Neural crest cell (in vitro differentiated cells): Measurements from ENCODE around the gene RERE. TPM values are rescaled to one million over a fixed set of nuclear protein-coding genes. Genes with fewer than 3 reads are reported as not detected.

Source experiments
- DNase-seq: peaks from one replicate; pipeline ENCODE4 v3.0.0; 2021; ENCODE audit warnings: low read depth, mixed read lengths, low spot score
- H3K27ac Mint-ChIP-seq: one replicate; pipeline ENCODE4 v1.8.0; 2021; ENCODE audit warnings: mild to moderate bottlenecking, mixed read lengths; ENCODE audit not compliant: unreplicated experiment
- H3K27me3 Mint-ChIP-seq: 2 replicates; pipeline ENCODE4 v1.8.0; 2021; ENCODE audit warnings: low read depth, mild to moderate bottlenecking, mixed read lengths
- H3K36me3 Mint-ChIP-seq: 2 replicates; pipeline ENCODE4 v1.8.0; 2021; ENCODE audit warnings: low read depth, mild to moderate bottlenecking, mixed read lengths
- H3K4me1 Mint-ChIP-seq: 2 replicates; pipeline ENCODE4 v1.8.0; 2021; ENCODE audit warnings: mixed read lengths
- H3K4me3 Mint-ChIP-seq: one replicate; pipeline ENCODE4 v1.8.0; 2021; ENCODE audit warnings: mild to moderate bottlenecking, mixed read lengths
- H3K9me3 Mint-ChIP-seq: 2 replicates; pipeline ENCODE4 v1.8.0; 2021; ENCODE audit warnings: mixed read lengths
- total RNA-seq: library from RNA; stranded (reverse); gene quantifications from 2 replicates; pipeline ENCODE4 v1.2.1, GENCODE V29; 2021
- TF ChIP-seq, protein P1 (sequence below): fragments of 200-600 bp; sonication (generic); conservative IDR thresholded peaks from 2 replicates; pipeline ENCODE4 v1.5.0; 2021; ENCODE audit warnings: antibody characterized with exemption, mild to moderate bottlenecking

The RERE gene
- total RNA-seq, 1 donor from 2014 or later = 122 TPM

GRCh38 chr1:8321612-8322011 is 495.8 kb downstream of the RERE start:
- H3K27ac Mint-ChIP-seq = no peak overlapping the region
- H3K4me1 Mint-ChIP-seq = peaks cover 8% of the 10 kb centered on the region
- no peak overlapping the region for H3K4me3 Mint-ChIP-seq
- TF ChIP-seq, protein P1, sequence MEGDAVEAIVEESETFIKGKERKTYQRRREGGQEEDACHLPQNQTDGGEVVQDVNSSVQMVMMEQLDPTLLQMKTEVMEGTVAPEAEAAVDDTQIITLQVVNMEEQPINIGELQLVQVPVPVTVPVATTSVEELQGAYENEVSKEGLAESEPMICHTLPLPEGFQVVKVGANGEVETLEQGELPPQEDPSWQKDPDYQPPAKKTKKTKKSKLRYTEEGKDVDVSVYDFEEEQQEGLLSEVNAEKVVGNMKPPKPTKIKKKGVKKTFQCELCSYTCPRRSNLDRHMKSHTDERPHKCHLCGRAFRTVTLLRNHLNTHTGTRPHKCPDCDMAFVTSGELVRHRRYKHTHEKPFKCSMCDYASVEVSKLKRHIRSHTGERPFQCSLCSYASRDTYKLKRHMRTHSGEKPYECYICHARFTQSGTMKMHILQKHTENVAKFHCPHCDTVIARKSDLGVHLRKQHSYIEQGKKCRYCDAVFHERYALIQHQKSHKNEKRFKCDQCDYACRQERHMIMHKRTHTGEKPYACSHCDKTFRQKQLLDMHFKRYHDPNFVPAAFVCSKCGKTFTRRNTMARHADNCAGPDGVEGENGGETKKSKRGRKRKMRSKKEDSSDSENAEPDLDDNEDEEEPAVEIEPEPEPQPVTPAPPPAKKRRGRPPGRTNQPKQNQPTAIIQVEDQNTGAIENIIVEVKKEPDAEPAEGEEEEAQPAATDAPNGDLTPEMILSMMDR = no peak
- no peaks in the 10 kb centered on the region for H3K9me3 Mint-ChIP-seq
- peaks cover 23% of the 10 kb centered on the region for H3K27me3 Mint-ChIP-seq
- no peak for DNase-seq
- no peaks in the 10 kb centered on the region for H3K36me3 Mint-ChIP-seq

GRCh38 chr1:8318436-8318835 is 499.0 kb downstream of the RERE start:
- H3K9me3 Mint-ChIP-seq = no peaks in the 10 kb centered on the region
- peak overlapping the region; percentile 80 for H3K4me3 Mint-ChIP-seq
- peaks cover 39% of the 10 kb centered on the region for H3K27me3 Mint-ChIP-seq
- no peaks in the 10 kb centered on the region for H3K36me3 Mint-ChIP-seq
- TF ChIP-seq, protein P1 = no peak
- peaks cover 25% of the 10 kb centered on the region for H3K4me1 Mint-ChIP-seq
- no peak overlapping the region for H3K27ac Mint-ChIP-seq
- no peak for DNase-seq

DNA sequence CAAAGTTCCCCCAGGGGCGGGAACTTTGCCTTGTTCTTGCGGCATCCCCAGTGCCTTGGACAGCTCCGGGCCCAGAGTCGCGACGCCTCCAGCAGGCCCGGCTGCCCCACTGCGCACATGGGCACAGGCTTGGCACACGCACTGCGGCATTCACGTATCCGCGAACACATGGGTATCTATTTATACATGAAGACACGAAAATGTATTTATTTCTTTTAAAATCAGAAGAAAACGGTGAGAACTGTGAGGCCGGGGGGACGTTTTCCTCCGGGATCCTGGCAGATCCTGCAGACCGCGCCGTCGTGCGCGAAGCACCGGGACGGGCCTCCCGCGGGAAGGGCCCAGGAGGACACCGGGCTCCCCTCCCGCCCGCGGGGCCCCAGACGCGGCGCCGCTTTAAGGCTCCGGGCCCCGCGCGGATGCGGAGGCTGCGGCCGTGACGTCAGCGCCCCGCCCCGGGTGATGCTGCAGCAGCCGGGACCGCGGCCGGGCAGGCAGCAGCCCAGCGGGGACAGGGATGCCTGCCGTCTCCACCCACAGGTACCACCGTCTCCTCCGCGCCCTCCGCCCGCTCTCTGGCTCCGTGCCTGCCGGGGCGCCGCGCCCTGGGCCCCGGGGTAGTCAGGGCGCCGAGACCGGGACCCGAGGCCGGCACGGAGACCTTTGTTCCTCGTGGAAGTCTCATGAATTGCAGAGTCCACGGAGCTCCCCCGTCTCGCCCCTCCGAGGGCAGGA is 499.6 kb downstream of the RERE start, which contains the start of gene SLC45A1:
TSS of gene SLC45A1 (plus strand) at position 468 of the 735 bp plus-strand sequence. CDS start 6,216 bp downstream, outside the sequence.
- no peaks in the 10 kb centered on the region for H3K36me3 Mint-ChIP-seq
- H3K4me3 Mint-ChIP-seq = peak within 1 kb of the TSS; percentile 85
- H3K4me1 Mint-ChIP-seq = peaks cover 25% of the 10 kb centered on the region
- peaks cover 39% of the 10 kb centered on the region for H3K27me3 Mint-ChIP-seq
- TF ChIP-seq, protein P1 = no peak
- H3K27ac Mint-ChIP-seq = no peak within 1 kb of the TSS
- no peaks in the 10 kb centered on the region for H3K9me3 Mint-ChIP-seq
- peak; percentile 56 for DNase-seq

- H3K27me3 Mint-ChIP-seq = peaks cover 34% of the 10 kb centered on the region
- TF ChIP-seq, protein P1 = peak; percentile 40
- H3K36me3 Mint-ChIP-seq = no peaks in the 10 kb centered on the region
- DNase-seq = no peak
- H3K27ac Mint-ChIP-seq = no peak overlapping the region
- H3K4me3 Mint-ChIP-seq = peak overlapping the region; percentile 49
- H3K9me3 Mint-ChIP-seq = no peaks in the 10 kb centered on the region
- H3K4me1 Mint-ChIP-seq = peaks cover 25% of the 10 kb centered on the region
Measured at GRCh38 chr1:8315573-8316475, 501.6 kb downstream of the RERE start.

DNA sequence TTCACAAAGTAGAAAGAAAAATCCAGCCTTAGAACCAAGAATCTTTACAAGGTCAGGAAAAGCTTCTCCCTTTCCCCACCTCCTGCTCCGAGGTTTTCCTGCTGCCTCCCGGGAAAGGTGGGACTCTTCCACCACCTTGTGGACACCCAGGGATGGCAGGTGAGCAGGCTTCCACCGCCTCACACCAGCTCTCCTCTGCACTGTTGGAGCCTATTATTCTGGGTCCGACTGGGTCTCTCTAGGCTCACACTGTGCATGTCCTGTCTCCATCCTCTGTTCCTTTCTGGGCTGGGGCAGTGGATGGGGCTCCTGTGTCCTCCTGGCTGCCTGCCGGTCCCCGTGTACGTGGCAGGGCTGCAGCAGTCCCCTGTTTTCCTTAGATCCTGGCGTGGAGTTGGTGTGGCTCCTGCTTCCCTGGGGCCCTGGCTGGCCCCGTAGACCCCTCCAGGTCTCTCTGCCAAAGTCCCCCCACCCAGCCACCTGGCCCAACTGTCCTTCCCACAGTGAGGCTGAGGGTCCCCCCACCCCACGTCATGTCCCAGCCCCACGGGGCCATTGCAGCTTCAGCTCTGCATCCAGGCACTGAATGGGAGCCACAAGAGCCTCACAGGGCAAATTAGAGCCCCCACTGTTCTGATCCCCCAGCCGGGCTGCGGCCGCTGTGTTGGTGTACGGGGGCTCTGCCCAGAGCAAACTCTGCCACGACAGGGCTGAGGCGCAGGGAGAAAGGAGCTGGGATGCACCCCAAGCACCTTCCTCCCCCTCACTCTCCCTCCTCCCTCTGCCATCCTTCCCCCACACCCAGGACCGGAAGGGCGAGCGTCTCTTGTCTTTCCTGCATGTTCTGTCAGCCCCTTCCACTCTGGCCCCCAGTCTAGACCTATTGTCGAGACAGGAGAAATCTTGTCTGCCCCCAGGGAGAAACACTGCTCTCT is 502.8 kb downstream of the RERE start:
- TF ChIP-seq, protein P1 = peak; percentile 94
- Mint-ChIP-seq H3K36me3 (no peaks in the 10 kb centered on the region), H3K9me3 (no peaks in the 10 kb centered on the region), H3K4me3 (peak overlapping the region; percentile 25), H3K27me3 (peaks cover 26% of the 10 kb centered on the region), H3K4me1 (peaks cover 25% of the 10 kb centered on the region), H3K27ac (no peak overlapping the region)
- DNase-seq = peak; percentile 68
